GM19238 (cell line): ENCODE results near the gene CAMK2A.
A peak's percentile ranks its signal among the peaks of the same experiment; 100 is the strongest.
"Not testable (repeated sequence)": the region's sequence is repeated elsewhere in the genome, so short reads cannot be mapped to it uniquely, and the experiment has no call there.

Experiments used
- DNase-seq: peaks from one replicate; pipeline ENCODE4 v3.0.0; 2011; ENCODE audit warnings: low spot score; ENCODE audit not compliant: insufficient read length

The CAMK2A gene

GRCh38 chr5:150238646-150239045, 50.9 kb downstream of the CAMK2A start:
- no peak for DNase-seq

GRCh38 chr5:150236981-150237754, 52.4 kb downstream of the CAMK2A start:
- DNase-seq, result no peak

- no peak for DNase-seq
These were observed 53.3 kb downstream of the CAMK2A start for GRCh38 chr5:150236313-150236712.

GRCh38 chr5:150235500-150235854, 54.1 kb downstream of the CAMK2A start:
- DNase-seq, result no peak

- DNase-seq, result no peak
These were observed 54.7 kb downstream of the CAMK2A start for GRCh38 chr5:150234576-150235499.

GRCh38 chr5:150233706-150234105, 55.9 kb downstream of the CAMK2A start:
- not testable (repeated sequence) for DNase-seq

- DNase-seq, result no peak
These were observed 58.7 kb downstream of the CAMK2A start for GRCh38 chr5:150230842-150231241.

GRCh38 chr5:150229571-150229970, 60.0 kb downstream of the CAMK2A start:
- DNase-seq, result no peak

GRCh38 chr5:150227606-150228273, 61.8 kb downstream of the CAMK2A start:
- no peak for DNase-seq

GRCh38 chr5:150227036-150227435, 62.5 kb downstream of the CAMK2A start:
- no peak for DNase-seq

GRCh38 chr5:150224483-150225027, 65.0 kb downstream of the CAMK2A start:
- DNase-seq, result no peak

- no peak for DNase-seq
These were observed 66.1 kb downstream of the CAMK2A start for GRCh38 chr5:150223474-150223873.

GRCh38 chr5:150222906-150223305, 66.7 kb downstream of the CAMK2A start:
- DNase-seq, result no peak

- DNase-seq, result no peak
These were observed 68.1 kb downstream of the CAMK2A start for GRCh38 chr5:150221471-150221870.

- no peak for DNase-seq
These were observed 69.7 kb downstream of the CAMK2A start for GRCh38 chr5:150219861-150220260.

GRCh38 chr5:150219142-150219541, 70.4 kb downstream of the CAMK2A start:
- DNase-seq, result no peak

- no peak for DNase-seq
These were observed 70.9 kb downstream of the CAMK2A start for GRCh38 chr5:150218693-150219035.

- DNase-seq, result peak; percentile 84
These were observed 71.5 kb downstream of the CAMK2A start for GRCh38 chr5:150217873-150218692.

- DNase-seq, result no peak
These were observed 72.5 kb downstream of the CAMK2A start for GRCh38 chr5:150217038-150217437.

- DNase-seq, result no peak
These were observed 73.3 kb downstream of the CAMK2A start for GRCh38 chr5:150215979-150216944.
